Measurements from ENCODE around the gene GRAP. TPM values are rescaled to one million over a fixed set of nuclear protein-coding genes. Genes with fewer than 3 reads are reported as not detected.

GRAP gene
- total RNA-seq, 2 donors from 2014 or later: 12.7 to 13.7 TPM

- ATAC-seq (no peak), DNase-seq (ENCODE audit: low spot score in 2 of 2) (no peak)
- Mint-ChIP-seq H3K36me3 (no peaks in the 10 kb centered on the region), H3K27ac (no peak overlapping the region), H3K9me3 (no peaks in the 10 kb centered on the region)
These were observed 62.3 kb downstream of the GRAP start for GRCh38 chr17:18984273-18985114.

- ATAC-seq (peak; percentile 25 to 65), DNase-seq (ENCODE audit: low spot score in 2 of 2) (no peak)
- Mint-ChIP-seq H3K36me3 (no peaks in the 10 kb centered on the region), H3K27ac (peak overlapping the region; percentile 24 to 29), H3K9me3 (no peaks in the 10 kb centered on the region)
These were observed 64.9 kb downstream of the GRAP start for GRCh38 chr17:18981642-18982424.

- no peaks in the 10 kb centered on the region for H3K36me3 Mint-ChIP-seq
- H3K9me3 Mint-ChIP-seq: no peaks in the 10 kb centered on the region
- DNase-seq (ENCODE audit: low spot score in 2 of 2) (no peak), ATAC-seq (no peak)
- H3K27ac Mint-ChIP-seq: peak overlapping the region in 1 of 2 donors; percentile 33
These were observed 65.5 kb downstream of the GRAP start for GRCh38 chr17:18981335-18981641.

GRCh38 chr17:18980682-18981334, 65.9 kb downstream of the GRAP start:
- no peaks in the 10 kb centered on the region for H3K36me3 Mint-ChIP-seq
- peak overlapping the region in 1 of 2 donors; percentile 33 for H3K27ac Mint-ChIP-seq
- no peaks in the 10 kb centered on the region for H3K9me3 Mint-ChIP-seq
- DNase-seq (ENCODE audit: low spot score in 2 of 2) (no peak), ATAC-seq (no peak)

GRCh38 chr17:18978655-18979054, 68.1 kb downstream of the GRAP start:
- DNase-seq (ENCODE audit: low spot score in 2 of 2) (no peak), ATAC-seq (no peak)
- Mint-ChIP-seq H3K9me3 (no peaks in the 10 kb centered on the region), H3K27ac (no peak overlapping the region), H3K36me3 (no peaks in the 10 kb centered on the region)

GRCh38 chr17:18978050-18978449, 68.7 kb downstream of the GRAP start:
- Mint-ChIP-seq H3K9me3 (no peaks in the 10 kb centered on the region), H3K27ac (no peak overlapping the region), H3K36me3 (no peaks in the 10 kb centered on the region)
- no peak for DNase-seq (ENCODE audit: low spot score in 2 of 2)
- ATAC-seq: no peak

- no peak for DNase-seq (ENCODE audit: low spot score in 2 of 2)
- Mint-ChIP-seq H3K36me3 (no peaks in the 10 kb centered on the region), H3K9me3 (no peaks in the 10 kb centered on the region), H3K27ac (no peak overlapping the region)
- ATAC-seq: no peak
These were observed 69.1 kb downstream of the GRAP start for GRCh38 chr17:18977646-18978045.

- ATAC-seq (no peak), DNase-seq (ENCODE audit: low spot score in 2 of 2) (no peak)
- no peak overlapping the region for H3K27ac Mint-ChIP-seq
- H3K9me3 Mint-ChIP-seq: no peaks in the 10 kb centered on the region
- H3K36me3 Mint-ChIP-seq: no peaks in the 10 kb centered on the region
These were observed 69.7 kb downstream of the GRAP start for GRCh38 chr17:18977021-18977420.

- Mint-ChIP-seq H3K27ac (no peak overlapping the region), H3K9me3 (no peaks in the 10 kb centered on the region), H3K36me3 (no peaks in the 10 kb centered on the region)
- DNase-seq (ENCODE audit: low spot score in 2 of 2) (no peak), ATAC-seq (no peak)
These were observed 70.6 kb downstream of the GRAP start for GRCh38 chr17:18976201-18976600.

- no peaks in the 10 kb centered on the region for H3K36me3 Mint-ChIP-seq
- no peaks in the 10 kb centered on the region for H3K9me3 Mint-ChIP-seq
- no peak overlapping the region for H3K27ac Mint-ChIP-seq
- ATAC-seq (no peak), DNase-seq (ENCODE audit: low spot score in 2 of 2) (no peak)
These were observed 71.2 kb downstream of the GRAP start for GRCh38 chr17:18975597-18975996.

- H3K27ac Mint-ChIP-seq: no peak overlapping the region
- no peaks in the 10 kb centered on the region for H3K9me3 Mint-ChIP-seq
- no peak for DNase-seq (ENCODE audit: low spot score in 2 of 2)
- ATAC-seq: peak; percentile 73 to 88
- no peaks in the 10 kb centered on the region for H3K36me3 Mint-ChIP-seq
These were observed 72.2 kb downstream of the GRAP start for GRCh38 chr17:18974407-18975149.

GRCh38 chr17:18971801-18972200, 75.0 kb downstream of the GRAP start:
- Mint-ChIP-seq H3K36me3 (no peaks in the 10 kb centered on the region), H3K27ac (no peak overlapping the region), H3K9me3 (no peaks in the 10 kb centered on the region)
- DNase-seq (ENCODE audit: low spot score in 2 of 2): no peak
- no peak for ATAC-seq

Other genes starting within 250 kb of the GRAP start
- 10 to 100 TPM; 28.1 to 45.4 TPM for gene PRPSAP2, start 188.8 kb downstream of the GRAP start, total RNA-seq
- not detected for gene SLC5A10, start 94.8 kb downstream of the GRAP start, total RNA-seq
- 10 to 100 TPM in 1 of 2 donors, 1 to 10 TPM in 1; 9.4 to 13.7 TPM for gene FAM83G, start 42.2 kb downstream of the GRAP start, total RNA-seq
- gene GRAPL, start 80.6 kb upstream of the GRAP start, total RNA-seq: 1 to 10 TPM; 8.1 to 9.4 TPM
- gene EPN2, start 190.4 kb upstream of the GRAP start, total RNA-seq: 1 to 10 TPM; 2.6 to 9.7 TPM

Data from activated naive CD4-positive, alpha-beta T cell treated with anti-CD3 and anti-CD28 coated beads, Interleukin-2, amount 50 U/mL, for 72 hours (primary cell).